ENCODE data around the gene DNMT3A. TPM values are rescaled to one million over a fixed set of nuclear protein-coding genes. Genes with fewer than 3 reads are reported as not detected.

DNMT3A gene
- total RNA-seq, 1 donor from 2014 or later: 16.5 TPM

GRCh38 chr2:25302758-25303375 lies 38.9 kb downstream of the DNMT3A start:
- Histone ChIP-seq H3K4me1 (peaks cover 64% of the 10 kb centered on the region), H3K27ac (replicated peaks) (peak overlapping the region; percentile 43), H3K36me3 (peaks cover 23% of the 10 kb centered on the region), H3K4me3 (no peak overlapping the region), H3K9me3 (replicated peaks) (no peaks in the 10 kb centered on the region), H3K27me3 (ENCODE audit: low read depth) (no peaks in the 10 kb centered on the region)
- intact Hi-C loops (cut with micrococcal nuclease): no loop called here
- DNase-seq: no peak
- no peak for TF ChIP-seq CTCF (IDR thresholded peaks at IDR 0.05; ENCODE audit: borderline replicate concordance)

- no peaks in the 10 kb centered on the region for H3K27me3 ChIP-seq (ENCODE audit: low read depth)
- no peaks in the 10 kb centered on the region for H3K9me3 ChIP-seq (replicated peaks)
- no peak overlapping the region for H3K27ac ChIP-seq (replicated peaks)
- intact Hi-C loops (cut with micrococcal nuclease): no loop called here
- DNase-seq: no peak
- H3K36me3 ChIP-seq: peaks cover 28% of the 10 kb centered on the region
- H3K4me3 ChIP-seq: no peak overlapping the region
- TF ChIP-seq CTCF (IDR thresholded peaks at IDR 0.05; ENCODE audit: borderline replicate concordance): no peak
- H3K4me1 ChIP-seq: peaks cover 52% of the 10 kb centered on the region
Measured at GRCh38 chr2:25301453-25302352, 40.0 kb downstream of the DNMT3A start.

- H3K27ac ChIP-seq (replicated peaks): no peak overlapping the region
- no peaks in the 10 kb centered on the region for H3K9me3 ChIP-seq (replicated peaks)
- peaks cover 28% of the 10 kb centered on the region for H3K36me3 ChIP-seq
- no peak overlapping the region for H3K4me3 ChIP-seq
- no peak for DNase-seq
- intact Hi-C loops (cut with micrococcal nuclease): no loop called here
- H3K4me1 ChIP-seq: peaks cover 51% of the 10 kb centered on the region
- no peak for TF ChIP-seq CTCF (IDR thresholded peaks at IDR 0.05; ENCODE audit: borderline replicate concordance)
- H3K27me3 ChIP-seq (ENCODE audit: low read depth): no peaks in the 10 kb centered on the region
Measured at GRCh38 chr2:25300001-25300400, 41.7 kb downstream of the DNMT3A start.

- Histone ChIP-seq H3K36me3 (peaks cover 28% of the 10 kb centered on the region), H3K4me1 (peaks cover 51% of the 10 kb centered on the region), H3K9me3 (replicated peaks) (no peaks in the 10 kb centered on the region), H3K27ac (replicated peaks) (no peak overlapping the region), H3K27me3 (ENCODE audit: low read depth) (no peaks in the 10 kb centered on the region), H3K4me3 (no peak overlapping the region)
- no peak for DNase-seq
- no peak for TF ChIP-seq CTCF (IDR thresholded peaks at IDR 0.05; ENCODE audit: borderline replicate concordance)
- intact Hi-C loops (cut with micrococcal nuclease): no loop called here
Measured at GRCh38 chr2:25298776-25299431, 42.8 kb downstream of the DNMT3A start.

GRCh38 chr2:25297738-25298137 lies 44.0 kb downstream of the DNMT3A start:
- no peak overlapping the region for H3K27ac ChIP-seq (replicated peaks)
- no peak overlapping the region for H3K4me3 ChIP-seq
- peaks cover 28% of the 10 kb centered on the region for H3K36me3 ChIP-seq
- intact Hi-C loops (cut with micrococcal nuclease): no loop called here
- H3K4me1 ChIP-seq: peaks cover 51% of the 10 kb centered on the region
- H3K27me3 ChIP-seq (ENCODE audit: low read depth): no peaks in the 10 kb centered on the region
- no peaks in the 10 kb centered on the region for H3K9me3 ChIP-seq (replicated peaks)
- TF ChIP-seq CTCF (IDR thresholded peaks at IDR 0.05; ENCODE audit: borderline replicate concordance): no peak
- no peak for DNase-seq
